ENCODE measurements around the gene SCARB2. TPM values are rescaled to one million over a fixed set of nuclear protein-coding genes. Genes with fewer than 3 reads are reported as not detected.
A peak's percentile ranks its signal among the peaks of the same experiment; 100 is the strongest.

The SCARB2 gene
- polyA plus RNA-seq, 1 experiment: 65.3 TPM

DNA sequence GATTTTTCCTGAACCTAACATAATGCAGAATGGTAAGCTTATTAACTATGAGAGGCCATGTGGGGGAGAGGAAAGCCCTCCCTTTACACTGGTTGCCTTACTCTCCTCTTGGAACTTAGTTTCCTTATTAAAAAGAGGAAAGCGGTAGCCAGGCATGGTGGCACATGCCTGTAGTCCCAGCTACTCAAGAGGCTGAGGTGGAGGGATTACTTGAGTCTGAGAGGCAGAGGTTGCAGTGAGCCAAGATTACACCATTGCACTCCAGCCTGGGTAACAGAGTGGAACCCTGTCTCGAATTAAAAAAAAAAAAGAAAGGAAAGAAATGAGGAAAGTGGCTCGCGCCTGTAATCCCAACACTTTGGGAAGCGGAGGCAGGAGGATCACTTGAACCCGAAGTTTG is 39.9 kb upstream of the SCARB2 start:
- DNase-seq (ENCODE audit: low read depth): no peak
- TF ChIP-seq, protein P1, sequence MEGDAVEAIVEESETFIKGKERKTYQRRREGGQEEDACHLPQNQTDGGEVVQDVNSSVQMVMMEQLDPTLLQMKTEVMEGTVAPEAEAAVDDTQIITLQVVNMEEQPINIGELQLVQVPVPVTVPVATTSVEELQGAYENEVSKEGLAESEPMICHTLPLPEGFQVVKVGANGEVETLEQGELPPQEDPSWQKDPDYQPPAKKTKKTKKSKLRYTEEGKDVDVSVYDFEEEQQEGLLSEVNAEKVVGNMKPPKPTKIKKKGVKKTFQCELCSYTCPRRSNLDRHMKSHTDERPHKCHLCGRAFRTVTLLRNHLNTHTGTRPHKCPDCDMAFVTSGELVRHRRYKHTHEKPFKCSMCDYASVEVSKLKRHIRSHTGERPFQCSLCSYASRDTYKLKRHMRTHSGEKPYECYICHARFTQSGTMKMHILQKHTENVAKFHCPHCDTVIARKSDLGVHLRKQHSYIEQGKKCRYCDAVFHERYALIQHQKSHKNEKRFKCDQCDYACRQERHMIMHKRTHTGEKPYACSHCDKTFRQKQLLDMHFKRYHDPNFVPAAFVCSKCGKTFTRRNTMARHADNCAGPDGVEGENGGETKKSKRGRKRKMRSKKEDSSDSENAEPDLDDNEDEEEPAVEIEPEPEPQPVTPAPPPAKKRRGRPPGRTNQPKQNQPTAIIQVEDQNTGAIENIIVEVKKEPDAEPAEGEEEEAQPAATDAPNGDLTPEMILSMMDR (IDR thresholded peaks at IDR 0.05; ENCODE audit: insufficient read depth, low read depth, low read length): no peak
- peaks cover 32% of the 10 kb centered on the region for H3K27me3 ChIP-seq (ENCODE audit: control insufficient read depth, insufficient read depth, low read length)
- no peak overlapping the region for H3K4me3 ChIP-seq (ENCODE audit: low read depth, low read length)
- CTCF ChIA-PET: interaction anchor here (1.0 to 1.6 kb wide), 3 partner anchors 13 to 74 kb away, joined by 3 to 5 read pairs (median 3); no protein-coding TSS in a partner anchor
- H3K36me3 ChIP-seq (ENCODE audit: control insufficient read depth, insufficient read depth, low read length): no peaks in the 10 kb centered on the region
- POLR2A ChIA-PET: no interaction called here

DNA sequence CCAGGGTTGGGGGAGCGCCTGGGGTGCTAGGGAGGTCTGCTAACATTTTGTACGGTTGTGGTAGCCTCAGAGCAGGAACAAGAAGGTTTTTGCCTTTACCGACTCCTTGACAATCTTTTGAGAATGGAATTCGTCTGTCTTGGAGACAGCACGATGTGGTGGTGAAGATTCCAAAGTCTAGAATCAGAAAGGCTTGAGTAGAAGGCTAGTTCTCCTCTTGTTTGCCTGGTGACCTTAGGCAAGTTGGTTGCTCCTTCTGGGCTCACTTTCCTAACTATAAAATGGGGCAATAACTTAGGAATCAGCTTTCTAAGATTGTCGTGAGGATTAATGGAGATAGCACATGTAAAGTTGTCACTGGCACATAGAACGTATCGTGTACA is 38.6 kb upstream of the SCARB2 start:
- DNase-seq (ENCODE audit: low read depth): no peak
- POLR2A ChIA-PET: no interaction called here
- H3K4me3 ChIP-seq (ENCODE audit: low read depth, low read length): no peak overlapping the region
- TF ChIP-seq, protein P1 (IDR thresholded peaks at IDR 0.05; ENCODE audit: insufficient read depth, low read depth, low read length): no peak
- H3K27me3 ChIP-seq (ENCODE audit: control insufficient read depth, insufficient read depth, low read length): peaks cover 30% of the 10 kb centered on the region
- CTCF ChIA-PET: interaction anchor here (1.0 kb wide), 3 partner anchors 14 to 68 kb away, joined by 3 to 5 read pairs (median 4); no protein-coding TSS in a partner anchor
- H3K36me3 ChIP-seq (ENCODE audit: control insufficient read depth, insufficient read depth, low read length): no peaks in the 10 kb centered on the region

DNA sequence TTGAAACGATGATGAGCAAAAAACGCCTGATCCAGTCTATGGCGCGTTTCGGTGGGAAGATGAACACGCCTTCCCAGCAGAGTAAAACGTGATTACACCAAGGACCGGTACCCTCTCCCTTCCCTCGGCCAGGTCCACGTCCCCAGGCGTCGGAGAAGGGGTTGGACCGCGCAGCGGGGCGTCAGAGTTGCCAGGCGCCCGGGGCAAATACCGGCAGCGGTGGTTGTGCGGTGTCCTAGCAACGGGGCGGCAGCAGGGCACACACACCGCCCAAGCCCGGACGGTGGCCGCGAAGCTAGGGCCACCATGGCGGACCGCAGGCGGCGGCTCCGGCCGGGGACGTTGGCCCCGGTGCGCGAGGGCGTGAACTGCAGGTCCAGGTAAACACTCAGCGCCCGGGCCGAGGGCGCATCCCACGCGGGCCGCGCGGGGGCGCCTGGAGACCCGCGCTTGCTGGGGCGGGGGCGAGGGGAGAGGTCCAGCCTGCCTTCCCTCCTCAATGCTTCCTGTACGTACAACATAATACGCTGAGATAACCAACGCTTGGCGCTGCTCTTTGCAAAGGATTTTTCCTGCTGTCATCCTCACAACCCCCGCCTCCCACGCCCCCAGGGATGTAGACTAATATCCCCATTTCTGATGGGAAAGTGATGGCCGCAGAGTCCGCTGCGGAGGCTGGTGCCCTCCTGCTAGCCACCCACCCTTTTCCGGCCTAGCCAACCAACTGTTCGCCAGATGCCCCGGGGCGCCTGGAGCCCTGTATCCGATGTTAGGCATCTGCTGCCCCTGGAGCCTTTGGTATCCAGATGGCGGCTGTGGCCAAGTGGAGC is 38.0 kb upstream of the SCARB2 start, which contains the start of gene FAM47E:
Gene FAM47E (plus strand): TSS at position 281 of the 830 bp plus-strand sequence. CDS start 26 bp downstream, at position 307.
- ChIA-PET POLR2A (no interaction called here), CTCF (no interaction called here)
- no peaks in the 10 kb centered on the region for H3K36me3 ChIP-seq (ENCODE audit: control insufficient read depth, insufficient read depth, low read length)
- peaks cover 28% of the 10 kb centered on the region for H3K27me3 ChIP-seq (ENCODE audit: control insufficient read depth, insufficient read depth, low read length)
- no peak for DNase-seq (ENCODE audit: low read depth)
- H3K4me3 ChIP-seq (ENCODE audit: low read depth, low read length): peak within 1 kb of the TSS; percentile 46
- TF ChIP-seq, protein P1 (IDR thresholded peaks at IDR 0.05; ENCODE audit: insufficient read depth, low read depth, low read length): no peak

DNA sequence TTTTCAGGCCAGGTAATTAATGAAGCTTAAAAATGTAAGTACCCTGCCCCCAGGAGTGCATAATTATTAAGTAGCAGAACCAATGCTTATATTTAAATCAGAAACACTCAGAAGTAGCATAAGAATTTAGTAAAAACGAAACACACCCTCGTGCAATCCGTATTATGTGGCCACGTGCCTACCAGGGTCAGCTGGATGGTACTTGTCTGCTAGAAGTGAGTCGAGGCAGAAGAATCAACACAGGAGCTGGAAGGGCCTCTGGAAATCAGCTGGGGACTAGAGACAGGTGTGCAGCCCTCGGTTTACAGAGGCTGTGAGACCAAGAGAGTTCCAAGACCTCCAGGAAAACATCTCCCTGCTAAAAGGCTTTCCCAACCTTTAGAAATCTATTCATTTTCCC is 37.3 kb upstream of the SCARB2 start:
- CTCF ChIA-PET: no interaction called here

GRCh38 chr4:76246852-76247251 is 33.2 kb upstream of the SCARB2 start:
- no peaks in the 10 kb centered on the region for H3K36me3 ChIP-seq (ENCODE audit: control insufficient read depth, insufficient read depth, low read length)
- no peak overlapping the region for H3K4me3 ChIP-seq (ENCODE audit: low read depth, low read length)
- TF ChIP-seq, protein P1 (IDR thresholded peaks at IDR 0.05; ENCODE audit: insufficient read depth, low read depth, low read length): no peak
- POLR2A ChIA-PET: no interaction called here
- H3K27me3 ChIP-seq (ENCODE audit: control insufficient read depth, insufficient read depth, low read length): peaks cover 19% of the 10 kb centered on the region
- DNase-seq (ENCODE audit: low read depth): no peak
- CTCF ChIA-PET: no interaction called here

More for the DNA sequence above, 37.3 kb upstream of the SCARB2 start:
- POLR2A ChIA-PET: no interaction called here
- no peak for DNase-seq (ENCODE audit: low read depth)
- Histone ChIP-seq H3K27me3 (ENCODE audit: control insufficient read depth, insufficient read depth, low read length) (peaks cover 24% of the 10 kb centered on the region), H3K36me3 (ENCODE audit: control insufficient read depth, insufficient read depth, low read length) (no peaks in the 10 kb centered on the region), H3K4me3 (ENCODE audit: low read depth, low read length) (no peak overlapping the region)
- TF ChIP-seq, protein P1 (IDR thresholded peaks at IDR 0.05; ENCODE audit: insufficient read depth, low read depth, low read length): no peak

All from BJ (cell line).